Subcutaneous adipose tissue (tissue), 4 donors: Measurements from ENCODE around the gene H6PD. TPM values are rescaled to one million over a fixed set of nuclear protein-coding genes. Genes with fewer than 3 reads are reported as not detected.

Experiments
- total RNA-seq, 4 donors: library from RNA; depleted of rRNA; stranded (reverse); fragments of >200 nt; gene quantifications; one replicate each; pipeline ENCODE4 v1.1.0, GENCODE V29; 2016
- TF ChIP-seq, protein P1 (sequence below): fragments of 450-650 bp; IDR thresholded peaks from one replicate; pipeline ENCODE4 v1.5.1; 2016; ENCODE audit warnings: low read depth, mild to moderate bottlenecking, control low read depth, antibody characterized with exemption, moderate library complexity

Gene H6PD, protein sequence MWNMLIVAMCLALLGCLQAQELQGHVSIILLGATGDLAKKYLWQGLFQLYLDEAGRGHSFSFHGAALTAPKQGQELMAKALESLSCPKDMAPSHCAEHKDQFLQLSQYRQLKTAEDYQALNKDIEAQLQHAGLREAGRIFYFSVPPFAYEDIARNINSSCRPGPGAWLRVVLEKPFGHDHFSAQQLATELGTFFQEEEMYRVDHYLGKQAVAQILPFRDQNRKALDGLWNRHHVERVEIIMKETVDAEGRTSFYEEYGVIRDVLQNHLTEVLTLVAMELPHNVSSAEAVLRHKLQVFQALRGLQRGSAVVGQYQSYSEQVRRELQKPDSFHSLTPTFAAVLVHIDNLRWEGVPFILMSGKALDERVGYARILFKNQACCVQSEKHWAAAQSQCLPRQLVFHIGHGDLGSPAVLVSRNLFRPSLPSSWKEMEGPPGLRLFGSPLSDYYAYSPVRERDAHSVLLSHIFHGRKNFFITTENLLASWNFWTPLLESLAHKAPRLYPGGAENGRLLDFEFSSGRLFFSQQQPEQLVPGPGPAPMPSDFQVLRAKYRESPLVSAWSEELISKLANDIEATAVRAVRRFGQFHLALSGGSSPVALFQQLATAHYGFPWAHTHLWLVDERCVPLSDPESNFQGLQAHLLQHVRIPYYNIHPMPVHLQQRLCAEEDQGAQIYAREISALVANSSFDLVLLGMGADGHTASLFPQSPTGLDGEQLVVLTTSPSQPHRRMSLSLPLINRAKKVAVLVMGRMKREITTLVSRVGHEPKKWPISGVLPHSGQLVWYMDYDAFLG
- 100 to 1,000 TPM in 1 of 4 donors, 10 to 100 TPM in 3; 46.7 to 105 (median 59.9) TPM for total RNA-seq

DNA sequence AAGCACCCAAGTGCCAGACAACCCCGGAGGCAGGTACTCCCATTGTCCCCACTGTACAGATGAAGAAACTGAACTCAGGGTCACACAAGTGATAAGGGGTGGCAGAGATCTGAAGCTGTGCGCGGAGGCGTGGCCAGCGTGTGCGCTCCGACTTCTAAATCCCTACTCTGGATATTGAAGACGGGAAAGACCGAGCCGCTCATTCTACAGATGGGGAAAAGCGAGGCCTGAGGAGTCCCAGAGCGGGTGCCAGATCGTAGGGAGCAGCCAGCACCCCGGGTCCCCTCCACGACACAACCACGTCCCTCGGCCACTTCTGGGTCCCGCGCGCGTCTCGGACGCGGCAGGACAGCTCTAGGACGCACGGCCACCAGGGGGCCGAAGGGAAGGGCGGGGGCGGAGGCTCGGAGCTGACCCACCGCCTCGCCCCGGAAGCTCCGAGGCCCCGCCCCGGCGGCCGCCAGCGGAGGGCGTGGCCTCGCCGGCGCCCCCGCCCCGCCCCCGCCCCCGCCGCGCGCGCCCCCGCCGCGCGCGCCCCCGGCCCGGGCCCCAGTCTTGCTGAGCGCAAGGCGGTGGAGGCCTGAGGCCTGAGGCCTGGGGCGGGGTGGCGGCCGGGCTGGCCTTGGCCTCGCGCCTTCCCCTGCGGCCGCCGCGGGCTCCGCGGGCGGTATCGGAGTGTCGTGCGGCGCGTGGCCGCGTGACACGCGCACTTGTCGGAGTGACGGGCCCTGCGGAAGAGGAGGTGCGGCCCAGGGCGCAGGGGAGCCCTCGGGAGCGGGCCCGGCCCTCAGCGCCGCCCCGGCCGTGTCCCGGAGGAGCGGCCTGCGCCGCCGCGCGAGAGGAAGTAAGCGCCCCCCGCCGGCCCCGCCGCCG is at the start of gene H6PD:
H6PD (plus strand) TSS at position 552 of the 873 bp plus-strand sequence. CDS start 10,161 bp downstream, outside the sequence.
- TF ChIP-seq, protein P1, sequence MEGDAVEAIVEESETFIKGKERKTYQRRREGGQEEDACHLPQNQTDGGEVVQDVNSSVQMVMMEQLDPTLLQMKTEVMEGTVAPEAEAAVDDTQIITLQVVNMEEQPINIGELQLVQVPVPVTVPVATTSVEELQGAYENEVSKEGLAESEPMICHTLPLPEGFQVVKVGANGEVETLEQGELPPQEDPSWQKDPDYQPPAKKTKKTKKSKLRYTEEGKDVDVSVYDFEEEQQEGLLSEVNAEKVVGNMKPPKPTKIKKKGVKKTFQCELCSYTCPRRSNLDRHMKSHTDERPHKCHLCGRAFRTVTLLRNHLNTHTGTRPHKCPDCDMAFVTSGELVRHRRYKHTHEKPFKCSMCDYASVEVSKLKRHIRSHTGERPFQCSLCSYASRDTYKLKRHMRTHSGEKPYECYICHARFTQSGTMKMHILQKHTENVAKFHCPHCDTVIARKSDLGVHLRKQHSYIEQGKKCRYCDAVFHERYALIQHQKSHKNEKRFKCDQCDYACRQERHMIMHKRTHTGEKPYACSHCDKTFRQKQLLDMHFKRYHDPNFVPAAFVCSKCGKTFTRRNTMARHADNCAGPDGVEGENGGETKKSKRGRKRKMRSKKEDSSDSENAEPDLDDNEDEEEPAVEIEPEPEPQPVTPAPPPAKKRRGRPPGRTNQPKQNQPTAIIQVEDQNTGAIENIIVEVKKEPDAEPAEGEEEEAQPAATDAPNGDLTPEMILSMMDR: no peak

DNA sequence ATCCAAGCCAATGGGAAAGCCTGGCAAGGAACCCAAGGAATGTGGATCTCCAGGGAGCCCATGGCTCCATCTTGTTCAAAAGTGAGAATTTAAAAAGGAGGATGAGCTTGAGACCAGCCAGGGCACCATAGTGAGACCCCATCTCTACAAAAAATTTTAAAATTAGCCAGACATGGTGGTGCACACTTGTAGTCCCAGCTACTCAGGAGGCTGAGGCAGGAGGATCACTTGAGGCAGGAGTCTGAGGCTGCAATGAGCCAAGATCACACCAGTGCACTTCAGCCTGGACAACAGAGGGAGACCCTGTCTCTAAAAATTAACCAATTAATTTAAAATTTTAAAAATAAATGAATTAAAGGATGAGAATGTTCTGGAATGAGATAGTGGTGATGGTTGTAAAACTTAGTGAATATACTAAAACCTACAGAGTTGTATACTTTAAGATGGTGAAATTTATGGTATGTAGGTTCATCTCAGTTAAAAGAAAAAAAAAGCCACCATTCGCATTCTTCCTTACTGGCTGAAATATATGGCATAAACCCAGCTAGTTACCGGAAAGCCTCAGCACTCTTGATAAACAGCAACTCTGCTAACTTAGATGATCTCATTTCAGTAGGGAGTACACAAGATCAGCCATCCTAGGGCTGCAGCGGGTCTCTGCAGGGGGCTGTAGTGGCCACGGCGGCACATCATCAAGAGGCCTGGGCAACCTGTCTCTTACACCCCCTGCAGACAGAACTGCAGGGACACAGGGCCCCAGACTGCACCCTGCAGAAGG is 48.3 kb upstream of the H6PD start:
- TF ChIP-seq, protein P1: no peak

DNA sequence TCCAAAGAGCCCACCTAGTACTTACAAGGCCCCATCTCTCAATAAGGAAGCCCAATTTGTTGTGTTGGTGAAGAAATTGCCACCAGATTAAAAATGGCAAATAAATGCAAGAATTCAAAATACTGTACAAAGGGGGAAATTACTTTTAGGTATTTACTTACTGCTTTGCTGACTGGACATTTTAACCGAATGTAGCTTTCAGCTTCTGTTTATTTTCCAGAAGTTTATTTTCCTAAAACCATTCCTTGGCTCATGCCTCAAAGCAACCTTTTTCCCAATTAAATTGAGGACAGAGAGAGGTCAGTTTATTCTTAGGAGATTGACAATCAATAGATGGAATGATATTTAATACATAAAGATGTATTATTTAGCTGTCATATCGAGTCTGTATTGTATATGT is 47.6 kb upstream of the H6PD start:
- TF ChIP-seq, protein P1: no peak

DNA sequence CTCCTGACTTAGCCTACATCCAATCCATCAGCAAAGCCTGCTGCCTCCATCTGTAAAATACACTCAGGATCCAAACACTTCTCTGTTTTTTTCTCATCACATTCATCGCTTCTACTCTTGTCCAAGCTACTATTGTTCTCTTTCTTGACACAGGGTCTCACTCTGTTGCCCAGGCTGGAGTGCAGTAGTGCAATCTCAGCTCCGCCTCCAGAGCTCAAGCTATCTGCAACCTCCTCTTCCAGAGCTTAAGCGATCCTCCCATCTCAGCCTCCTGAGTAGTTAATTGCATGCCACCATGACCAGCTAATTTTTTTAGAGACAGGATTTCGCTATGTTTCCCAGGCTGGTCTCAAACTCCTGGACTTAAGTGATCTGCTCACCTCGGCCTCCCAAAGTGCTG is 44.3 kb upstream of the H6PD start:
- TF ChIP-seq, protein P1: no peak

DNA sequence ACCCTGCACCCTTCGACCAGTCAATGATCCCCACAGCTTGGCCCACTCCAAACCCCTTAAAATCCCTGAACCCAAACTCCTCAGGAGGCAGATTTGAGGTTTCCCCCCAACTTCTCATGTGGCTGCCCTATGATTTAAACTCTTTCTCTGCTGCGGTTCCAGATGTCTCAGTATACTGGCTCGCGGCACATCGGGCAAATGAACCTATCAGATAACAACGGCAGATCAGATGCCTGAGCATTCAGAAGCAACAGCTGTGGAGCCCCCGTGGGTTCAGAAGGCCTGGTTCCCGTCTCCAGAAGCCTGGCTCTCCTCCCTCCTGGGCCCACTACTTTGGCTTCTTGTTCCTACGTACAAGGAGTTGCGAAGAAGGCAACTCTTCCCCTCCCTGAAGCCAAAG is 43.3 kb upstream of the H6PD start:
- TF ChIP-seq, protein P1: no peak

DNA sequence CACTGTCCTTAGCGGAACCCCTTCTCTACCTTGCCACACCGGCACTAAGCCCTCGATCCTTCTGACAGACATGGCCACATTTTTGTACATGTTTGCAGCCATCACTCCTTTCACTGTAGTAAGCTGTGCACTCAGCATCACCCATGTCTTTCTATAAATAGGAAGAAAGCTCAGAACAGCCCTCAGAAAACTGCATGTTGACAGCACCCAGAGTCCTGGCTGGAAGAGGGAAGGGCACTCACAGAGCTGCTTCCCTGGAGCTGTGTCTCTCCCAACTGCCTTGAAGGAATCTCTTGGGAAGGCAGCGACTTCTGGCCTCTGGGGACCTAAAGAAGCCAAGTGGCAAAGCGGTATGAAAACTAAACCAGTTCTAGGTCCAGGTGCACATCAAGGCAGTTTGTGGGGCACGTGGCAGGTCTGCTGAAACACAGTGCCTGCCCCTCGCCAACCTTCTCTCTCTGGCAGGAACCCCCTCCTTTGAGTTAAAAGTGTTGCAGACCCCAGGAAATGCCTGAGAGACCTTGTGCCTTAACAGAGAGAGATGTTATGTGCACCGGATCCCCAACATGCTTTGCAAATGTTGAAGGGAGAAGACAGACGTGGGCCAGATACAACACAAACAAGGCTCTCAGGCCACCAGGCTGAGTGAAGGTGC is 41.9 kb upstream of the H6PD start:
- TF ChIP-seq, protein P1: no peak
